ENCODE data around the gene LRP1B. TPM values are rescaled to one million over a fixed set of nuclear protein-coding genes. Genes with fewer than 3 reads are reported as not detected.

Gene LRP1B
- polyA plus RNA-seq, 1 of the 3 experiments (the other 2 are of a cell fraction): 0.28 TPM

DNA sequence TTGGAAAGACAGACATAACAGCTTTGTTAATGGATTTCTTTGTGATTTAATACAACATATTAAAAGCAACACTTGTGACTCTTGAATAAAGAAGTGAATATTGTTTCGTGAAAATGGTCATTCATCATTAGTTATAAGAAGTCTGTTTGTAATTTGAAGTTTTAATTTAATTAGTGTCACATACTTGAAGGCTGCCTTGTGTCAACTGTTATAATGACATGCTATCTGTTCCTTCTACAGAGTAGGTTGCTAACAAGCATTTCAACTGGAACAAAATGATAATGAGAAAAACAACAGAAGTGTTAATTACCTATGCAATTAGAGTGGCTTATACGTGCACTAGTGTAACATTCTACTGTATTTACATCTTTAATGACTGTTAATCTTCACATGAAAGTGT is 624.7 kb downstream of the LRP1B start:
- 60% methylated on average over 2 of the region's 2 CpGs for WGBS (ENCODE audit: low lambda C conversion rate)
- no peaks in the 10 kb centered on the region for H3K27me3 ChIP-seq (ENCODE audit: insufficient read depth)
- peaks cover 4% of the 10 kb centered on the region for H3F3A ChIP-seq (replicated peaks; ENCODE audit: insufficient read depth)
- no peaks in the 10 kb centered on the region for H3K79me2 ChIP-seq (ENCODE audit: insufficient read depth)
- H3K4me3 ChIP-seq (ENCODE audit: low read depth in 2 of 2, low read length in 1 of 2): no peak overlapping the region
- H3K9ac ChIP-seq: no peak overlapping the region
- no peak overlapping the region for H2AFZ ChIP-seq (ENCODE audit: low read depth)
- H3K9me2 ChIP-seq: no peaks in the 10 kb centered on the region
- TF ChIP-seq NRF1 (IDR thresholded peaks at IDR 0.05; ENCODE audit: low read depth, low read length): no peak
- TF ChIP-seq EP300 (IDR thresholded peaks at IDR 0.05; ENCODE audit: borderline replicate concordance in 1 of 2, low read depth in 1 of 2, low read length in 1 of 2): peak in 1 of 2 experiments; percentile 69; a peak in 2 of 4 replicates
- TF ChIP-seq, protein P1, sequence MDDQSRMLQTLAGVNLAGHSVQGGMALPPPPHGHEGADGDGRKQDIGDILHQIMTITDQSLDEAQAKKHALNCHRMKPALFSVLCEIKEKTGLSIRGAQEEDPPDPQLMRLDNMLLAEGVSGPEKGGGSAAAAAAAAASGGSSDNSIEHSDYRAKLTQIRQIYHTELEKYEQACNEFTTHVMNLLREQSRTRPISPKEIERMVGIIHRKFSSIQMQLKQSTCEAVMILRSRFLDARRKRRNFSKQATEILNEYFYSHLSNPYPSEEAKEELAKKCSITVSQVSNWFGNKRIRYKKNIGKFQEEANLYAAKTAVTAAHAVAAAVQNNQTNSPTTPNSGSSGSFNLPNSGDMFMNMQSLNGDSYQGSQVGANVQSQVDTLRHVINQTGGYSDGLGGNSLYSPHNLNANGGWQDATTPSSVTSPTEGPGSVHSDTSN (IDR thresholded peaks at IDR 0.05): no peak
- no peak for TF ChIP-seq RAD21 (IDR thresholded peaks at IDR 0.05; ENCODE audit: low read length)
- no peak for TF ChIP-seq RXRA (IDR thresholded peaks at IDR 0.05; ENCODE audit: borderline replicate concordance, low read depth)
- peak; percentile 24; the same call in 1 of the 2 replicates for TF ChIP-seq RCOR1 (IDR thresholded peaks at IDR 0.05; ENCODE audit: low read length)
- no peak for TF ChIP-seq FOXJ3 (CRISPR knock-in tag; IDR thresholded peaks at IDR 0.05)
- TF ChIP-seq GATA2 (CRISPR knock-in tag; IDR thresholded peaks at IDR 0.05): no peak
- TF ChIP-seq FOSL2 (IDR thresholded peaks at IDR 0.05; ENCODE audit: borderline replicate concordance, low read depth): no peak
- no peaks in the 10 kb centered on the region for H3K36me3 ChIP-seq (replicated peaks in 1 of 2; ENCODE audit: control insufficient read depth in 1 of 2, insufficient read depth in 2 of 2, low read length in 1 of 2)
- ChIA-PET CTCF (interaction anchor here (1.2 to 1.3 kb wide), 2 partner anchors 27 to 42 kb away, joined by 3 to 4 read pairs; no protein-coding TSS in a partner anchor), POLR2A (no interaction called here)
- H3K4me1 ChIP-seq (ENCODE audit: control insufficient read depth in 1 of 2, insufficient read depth in 2 of 2, low read depth in 1 of 2, low read length in 1 of 2): peaks cover 0 to 2% of the 10 kb centered on the region in 2 experiments; a peak in 2 of 4 replicates
- H3K4me2 ChIP-seq: no peak overlapping the region
- peak; percentile 1 for DNase-seq
- H4K20me1 ChIP-seq (ENCODE audit: insufficient read depth): no peaks in the 10 kb centered on the region
- H3K9me3 ChIP-seq: no peaks in the 10 kb centered on the region
- H3K27ac ChIP-seq (ENCODE audit: low read depth in 2 of 2, low read length in 1 of 2): no peak overlapping the region; a peak in 1 of 4 replicates

DNA sequence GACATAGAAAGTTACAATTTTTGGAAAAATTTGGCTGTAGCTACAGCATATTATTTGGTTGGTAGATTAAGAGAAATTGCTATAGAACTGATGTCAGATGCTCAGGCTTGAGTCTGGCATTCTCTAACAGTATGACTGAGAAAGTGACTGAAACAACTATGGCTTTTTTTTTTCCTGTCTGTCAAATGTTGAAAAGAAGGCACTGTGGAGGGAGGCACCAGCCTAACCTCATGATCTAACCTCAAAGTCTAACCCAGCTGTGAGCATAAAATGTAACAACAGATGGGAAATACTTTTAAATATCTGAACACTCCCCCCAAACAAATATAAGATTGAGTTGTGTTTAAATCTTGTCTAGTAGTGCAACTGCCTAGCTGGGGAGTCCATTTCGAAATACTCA is 629.1 kb downstream of the LRP1B start:
- no peaks in the 10 kb centered on the region for H3K9me2 ChIP-seq
- ChIA-PET CTCF (interaction anchor here (0.6 kb wide), 2 partner anchors 10 to 26 kb away, joined by 3 read pairs; no protein-coding TSS in a partner anchor), POLR2A (no interaction called here)
- DNase-seq: no peak
- H3K4me3 ChIP-seq (ENCODE audit: low read depth in 2 of 2, low read length in 1 of 2): no peak overlapping the region
- no peak overlapping the region for H3K27ac ChIP-seq (ENCODE audit: low read depth in 2 of 2, low read length in 1 of 2)
- peaks cover 7% of the 10 kb centered on the region for H3F3A ChIP-seq (replicated peaks; ENCODE audit: insufficient read depth)
- no peak overlapping the region for H3K4me2 ChIP-seq
- 88% methylated on average over 1 of the region's 1 CpG for WGBS (ENCODE audit: low lambda C conversion rate)
- H3K36me3 ChIP-seq (replicated peaks in 1 of 2; ENCODE audit: control insufficient read depth in 1 of 2, insufficient read depth in 2 of 2, low read length in 1 of 2): no peaks in the 10 kb centered on the region
- H4K20me1 ChIP-seq (ENCODE audit: insufficient read depth): no peaks in the 10 kb centered on the region
- H3K9me3 ChIP-seq: no peaks in the 10 kb centered on the region
- H3K9ac ChIP-seq: no peak overlapping the region
- H3K27me3 ChIP-seq (ENCODE audit: insufficient read depth): no peaks in the 10 kb centered on the region
- no peak overlapping the region for H2AFZ ChIP-seq (ENCODE audit: low read depth)
- peaks cover 0 to 17% of the 10 kb centered on the region in 2 experiments; a peak in 2 of 4 replicates for H3K4me1 ChIP-seq (ENCODE audit: control insufficient read depth in 1 of 2, insufficient read depth in 2 of 2, low read depth in 1 of 2, low read length in 1 of 2)
- H3K79me2 ChIP-seq (ENCODE audit: insufficient read depth): no peaks in the 10 kb centered on the region
- TF ChIP-seq, protein P2, sequence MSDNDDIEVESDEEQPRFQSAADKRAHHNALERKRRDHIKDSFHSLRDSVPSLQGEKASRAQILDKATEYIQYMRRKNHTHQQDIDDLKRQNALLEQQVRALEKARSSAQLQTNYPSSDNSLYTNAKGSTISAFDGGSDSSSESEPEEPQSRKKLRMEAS (IDR thresholded peaks at IDR 0.05; ENCODE audit: low read depth): no peak
- TF ChIP-seq YY1 (IDR thresholded peaks at IDR 0.05; ENCODE audit: low read depth) (no peak), NRF1 (IDR thresholded peaks at IDR 0.05; ENCODE audit: low read depth, low read length) (no peak), EZH2phosphoT487 (IDR thresholded peaks at IDR 0.05; ENCODE audit: borderline replicate concordance, low read depth) (no peak), TCF12 (IDR thresholded peaks at IDR 0.05) (no peak), FOSL2 (IDR thresholded peaks at IDR 0.05; ENCODE audit: borderline replicate concordance, low read depth) (no peak), FOXM1 (IDR thresholded peaks at IDR 0.05; ENCODE audit: low read depth) (no peak), CHD2 (IDR thresholded peaks at IDR 0.05; ENCODE audit: low read length, partially characterized antibody) (no peak), MEF2A (IDR thresholded peaks at IDR 0.05; ENCODE audit: borderline replicate concordance, low read depth) (no peak), NFIC (IDR thresholded peaks at IDR 0.05; ENCODE audit: borderline replicate concordance) (no peak), RCOR1 (IDR thresholded peaks at IDR 0.05; ENCODE audit: low read length) (no peak), SMC3 (IDR thresholded peaks at IDR 0.05; ENCODE audit: low read depth, low read length) (no peak), FOXJ3 (CRISPR knock-in tag; IDR thresholded peaks at IDR 0.05) (no peak)
- TF ChIP-seq, protein P3, sequence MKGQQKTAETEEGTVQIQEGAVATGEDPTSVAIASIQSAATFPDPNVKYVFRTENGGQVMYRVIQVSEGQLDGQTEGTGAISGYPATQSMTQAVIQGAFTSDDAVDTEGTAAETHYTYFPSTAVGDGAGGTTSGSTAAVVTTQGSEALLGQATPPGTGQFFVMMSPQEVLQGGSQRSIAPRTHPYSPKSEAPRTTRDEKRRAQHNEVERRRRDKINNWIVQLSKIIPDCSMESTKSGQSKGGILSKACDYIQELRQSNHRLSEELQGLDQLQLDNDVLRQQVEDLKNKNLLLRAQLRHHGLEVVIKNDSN (IDR thresholded peaks at IDR 0.05; ENCODE audit: borderline replicate concordance, low read depth): no peak
- TF ChIP-seq, protein P4, sequence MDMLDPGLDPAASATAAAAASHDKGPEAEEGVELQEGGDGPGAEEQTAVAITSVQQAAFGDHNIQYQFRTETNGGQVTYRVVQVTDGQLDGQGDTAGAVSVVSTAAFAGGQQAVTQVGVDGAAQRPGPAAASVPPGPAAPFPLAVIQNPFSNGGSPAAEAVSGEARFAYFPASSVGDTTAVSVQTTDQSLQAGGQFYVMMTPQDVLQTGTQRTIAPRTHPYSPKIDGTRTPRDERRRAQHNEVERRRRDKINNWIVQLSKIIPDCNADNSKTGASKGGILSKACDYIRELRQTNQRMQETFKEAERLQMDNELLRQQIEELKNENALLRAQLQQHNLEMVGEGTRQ (IDR thresholded peaks at IDR 0.05; ENCODE audit: borderline replicate concordance, low read depth, low read length): no peak
